ENCODE measurements around the gene OR5C1.
"Not testable (repeated sequence)": the region's sequence is repeated elsewhere in the genome, so short reads cannot be mapped to it uniquely, and the experiment has no call there.

Gene OR5C1

DNA sequence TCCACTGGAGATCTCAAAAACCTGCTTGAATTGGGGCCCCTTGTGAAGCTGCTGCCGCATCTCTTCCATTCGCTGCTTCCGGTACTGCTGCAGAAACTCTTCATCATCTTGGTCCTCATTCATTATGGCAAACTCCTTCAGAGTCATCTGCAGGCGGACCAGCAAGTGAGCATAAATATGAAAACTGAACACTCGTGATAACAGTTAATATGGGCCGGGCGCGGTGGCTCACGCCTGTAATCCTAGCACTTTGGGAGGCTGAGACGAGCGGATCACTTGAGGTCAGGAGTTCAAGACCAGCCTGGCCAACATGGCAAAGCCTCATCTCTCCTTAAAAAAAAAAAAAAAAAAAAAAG, 31.7 kb downstream of the OR5C1 start:
- no peak for DNase-seq
- H3K4me1 Mint-ChIP-seq: peaks cover 57% of the 10 kb centered on the region
- peaks cover 51% of the 10 kb centered on the region for H3K36me3 Mint-ChIP-seq
- H3K27ac Mint-ChIP-seq: peak overlapping the region; percentile 2
- CTCF ChIA-PET: interaction anchor here (1.1 kb wide), 1 partner anchor 84 kb away, joined by 3 read pairs; no protein-coding TSS in a partner anchor
- no peaks in the 10 kb centered on the region for H3K9me3 Mint-ChIP-seq
- H3K4me3 Mint-ChIP-seq: no peak overlapping the region
- H3K27me3 Mint-ChIP-seq: no peaks in the 10 kb centered on the region

DNA sequence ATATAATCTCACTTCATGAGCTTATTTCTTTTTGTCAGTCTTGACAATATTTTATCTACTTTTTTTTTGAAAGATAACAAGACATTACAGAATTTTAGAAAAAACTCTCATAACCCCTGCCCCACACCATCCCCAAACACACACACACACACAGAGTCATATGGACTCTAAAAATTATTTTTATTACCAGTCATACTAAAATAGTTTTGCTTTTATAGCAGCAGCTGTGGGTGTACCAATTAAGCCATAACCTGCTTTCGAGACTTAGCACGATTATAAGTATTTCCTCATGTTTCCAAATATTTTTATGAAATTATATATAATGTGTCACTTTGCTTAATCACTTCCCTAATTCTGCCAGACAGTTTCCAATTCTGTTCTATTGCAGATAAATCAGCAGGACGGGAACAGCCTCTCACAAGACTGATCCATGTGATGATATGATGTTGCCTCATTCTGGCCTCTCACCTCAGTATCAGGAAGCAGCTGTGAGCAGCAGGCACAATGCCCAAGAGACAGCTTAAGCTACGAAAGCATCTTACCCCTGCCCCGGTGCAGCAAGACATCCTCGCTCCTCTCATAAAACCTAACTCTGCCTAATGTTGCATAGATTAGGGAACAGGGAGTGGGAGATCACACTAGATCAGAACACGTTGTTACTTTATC, 32.7 kb downstream of the OR5C1 start:
- peaks cover 49% of the 10 kb centered on the region for H3K36me3 Mint-ChIP-seq

DNA sequence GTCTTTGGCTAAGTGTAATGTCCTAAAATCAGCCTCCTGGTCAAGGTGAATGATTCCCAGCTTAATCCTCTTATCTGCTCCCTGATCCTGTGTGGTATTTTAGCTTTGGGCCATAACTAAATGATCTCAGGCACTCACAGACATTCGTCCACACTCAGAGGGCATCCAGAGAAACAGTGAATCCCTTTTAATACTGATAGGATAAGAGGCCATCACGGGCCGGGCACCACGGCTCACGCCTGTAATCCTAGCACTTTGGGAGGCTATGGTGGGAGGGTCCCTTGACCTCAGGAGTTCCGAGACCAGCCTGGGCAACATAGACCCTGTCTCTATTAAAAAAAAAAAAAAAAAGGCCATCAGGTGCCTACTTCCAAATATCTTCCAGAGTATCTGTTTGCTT, 33.3 kb downstream of the OR5C1 start:
- Mint-ChIP-seq H3K4me3 (no peak overlapping the region), H3K27me3 (no peaks in the 10 kb centered on the region), H3K4me1 (peaks cover 56% of the 10 kb centered on the region), H3K9me3 (no peaks in the 10 kb centered on the region), H3K27ac (peak overlapping the region; percentile 61), H3K36me3 (peaks cover 49% of the 10 kb centered on the region)
- CTCF ChIA-PET: no interaction called here
- no peak for DNase-seq

More for the DNA sequence above, 32.7 kb downstream of the OR5C1 start:
- H3K27me3 Mint-ChIP-seq: no peaks in the 10 kb centered on the region
- no peaks in the 10 kb centered on the region for H3K9me3 Mint-ChIP-seq
- CTCF ChIA-PET: interaction anchor here (1.1 kb wide), 1 partner anchor 83 kb away, joined by 3 read pairs; no protein-coding TSS in a partner anchor
- H3K4me3 Mint-ChIP-seq: no peak overlapping the region
- H3K27ac Mint-ChIP-seq: peak overlapping the region; percentile 61
- DNase-seq: no peak
- peaks cover 56% of the 10 kb centered on the region for H3K4me1 Mint-ChIP-seq

- Mint-ChIP-seq H3K4me1 (peaks cover 57% of the 10 kb centered on the region), H3K9me3 (no peaks in the 10 kb centered on the region), H3K27ac (no peak overlapping the region), H3K36me3 (peaks cover 49% of the 10 kb centered on the region), H3K4me3 (no peak overlapping the region), H3K27me3 (no peaks in the 10 kb centered on the region)
- no peak for DNase-seq
- CTCF ChIA-PET: interaction anchor here (1.2 kb wide), 1 partner anchor 13 kb away, joined by 4 read pairs; no protein-coding TSS in a partner anchor
Observed at GRCh38 chr9:122822938-122823337, 34.2 kb downstream of the OR5C1 start.

DNA sequence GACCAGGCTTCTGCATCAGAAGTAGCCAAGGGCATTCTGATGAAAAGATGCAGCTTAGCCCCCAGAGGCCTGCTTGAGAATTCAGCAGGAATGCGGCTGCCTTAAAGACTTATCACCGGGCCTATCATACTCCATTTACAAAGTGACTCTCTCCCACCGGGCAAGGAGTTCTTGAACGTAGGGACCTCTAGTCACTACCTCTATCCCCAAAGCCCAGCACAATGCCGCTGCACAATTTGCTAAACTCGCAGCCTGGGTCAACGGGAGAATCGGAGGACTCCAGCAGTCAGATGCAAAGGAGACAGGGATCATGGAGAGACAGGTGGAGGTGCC, 39.0 kb downstream of the OR5C1 start:
- Mint-ChIP-seq H3K27ac (peak overlapping the region; percentile 95), H3K36me3 (peaks cover 22% of the 10 kb centered on the region)

GRCh38 chr9:122828965-122829284, 40.2 kb downstream of the OR5C1 start:
- H3K36me3 Mint-ChIP-seq: peaks cover 17% of the 10 kb centered on the region
- H3K4me1 Mint-ChIP-seq: peaks cover 40% of the 10 kb centered on the region
- CTCF ChIA-PET: interaction anchor here (0.8 to 1.4 kb wide), 2 partner anchors 9 to 18 kb away, joined by 3 read pairs; no protein-coding TSS in a partner anchor
- not testable (repeated sequence) for DNase-seq, H3K27me3 Mint-ChIP-seq, H3K9me3 Mint-ChIP-seq
- peak overlapping the region; percentile 99 for H3K4me3 Mint-ChIP-seq
- H3K27ac Mint-ChIP-seq: peak overlapping the region; percentile 95

More for the DNA sequence above, 39.0 kb downstream of the OR5C1 start:
- Mint-ChIP-seq H3K4me3 (peak overlapping the region; percentile 99), H3K4me1 (peaks cover 43% of the 10 kb centered on the region), H3K27me3 (no peaks in the 10 kb centered on the region), H3K9me3 (no peaks in the 10 kb centered on the region)
- CTCF ChIA-PET: interaction anchor here (1.4 kb wide), 1 partner anchor 10 kb away, joined by 3 read pairs; no protein-coding TSS in a partner anchor
- no peak for DNase-seq

DNA sequence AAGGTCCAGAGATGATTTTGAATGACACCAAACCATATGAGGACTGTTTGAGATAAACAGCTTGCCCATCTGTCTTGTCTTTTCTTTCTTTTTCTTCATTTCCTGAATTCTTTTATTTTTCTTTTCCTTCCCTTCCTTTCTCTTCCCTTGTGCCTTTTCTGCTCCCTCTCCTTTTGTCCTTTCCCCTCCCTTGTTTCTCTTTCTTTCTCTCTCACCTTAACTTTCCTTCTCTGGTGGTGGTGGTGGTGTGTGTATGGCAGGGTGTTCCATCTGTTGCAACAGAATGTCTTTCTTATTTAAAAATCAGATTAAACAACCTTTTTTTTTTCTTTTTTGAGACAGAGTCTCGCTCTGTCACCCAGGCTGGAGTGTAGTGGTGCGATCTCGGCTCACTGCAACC, 43.5 kb downstream of the OR5C1 start:
- Mint-ChIP-seq H3K4me1 (peaks cover 31% of the 10 kb centered on the region), H3K36me3 (no peaks in the 10 kb centered on the region), H3K27ac (no peak overlapping the region), H3K4me3 (no peak overlapping the region), H3K9me3 (no peaks in the 10 kb centered on the region), H3K27me3 (no peaks in the 10 kb centered on the region)
- DNase-seq: no peak
- CTCF ChIA-PET: no interaction called here

DNA sequence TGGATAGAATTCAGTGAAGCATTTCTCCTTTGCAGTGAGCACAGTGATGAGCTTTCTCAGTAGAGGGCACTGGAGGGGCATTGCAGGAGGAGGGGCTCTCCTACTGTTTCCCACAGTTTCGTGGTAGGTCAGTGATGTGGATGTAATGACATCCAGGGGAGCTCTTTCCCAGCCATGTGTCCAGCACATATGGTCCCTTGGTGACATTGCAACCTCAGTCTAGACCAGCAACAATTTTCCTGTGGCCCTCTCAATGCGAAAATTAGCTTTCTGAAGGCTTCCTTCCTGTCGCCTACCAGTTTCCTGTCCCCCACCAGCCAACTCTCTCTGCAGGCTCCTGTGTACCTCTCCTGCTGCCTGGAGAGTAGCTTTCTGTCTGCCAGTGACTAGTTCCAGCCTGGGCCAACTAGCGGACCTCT, 46.6 kb downstream of the OR5C1 start:
- Mint-ChIP-seq H3K9me3 (no peaks in the 10 kb centered on the region), H3K4me1 (peaks cover 26% of the 10 kb centered on the region), H3K4me3 (peak overlapping the region; percentile 29), H3K27me3 (peaks cover 8% of the 10 kb centered on the region), H3K36me3 (no peaks in the 10 kb centered on the region), H3K27ac (peak overlapping the region; percentile 84)
- CTCF ChIA-PET: interaction anchor here (0.6 to 1.8 kb wide), 14 partner anchors 11 to 156 kb away, joined by 3 to 10 read pairs (median 4); partner anchors contain the start of gene ZBTB26
- peak; percentile 57 for DNase-seq

- CTCF ChIA-PET: interaction anchor here (1.3 kb wide), 1 partner anchor 9 kb away, joined by 3 read pairs; the partner anchor contains the start of gene PDCL
Observed at GRCh38 chr9:122837266-122837850, 48.6 kb downstream of the OR5C1 start.

DNA sequence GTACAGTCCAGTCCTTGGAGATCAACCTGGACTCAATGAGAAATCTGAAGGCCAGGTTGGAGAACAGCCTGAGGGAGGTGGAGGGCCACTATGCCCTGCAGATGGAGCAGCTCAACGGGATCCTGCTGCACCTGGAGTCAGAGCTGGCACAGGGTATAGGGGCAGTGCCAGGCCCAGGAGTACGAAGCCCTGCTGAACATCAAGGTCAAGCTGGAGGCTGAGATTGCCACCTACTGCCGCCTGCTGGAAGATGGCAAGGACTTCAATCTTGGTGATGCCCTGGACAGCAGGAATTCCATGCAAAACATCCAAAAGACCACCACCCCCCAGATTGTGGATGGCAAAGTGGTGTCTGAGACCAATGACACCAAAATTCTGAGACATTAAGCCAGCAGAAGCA, 49.7 kb downstream of the OR5C1 start:
- not testable (repeated sequence) for H3K4me3 Mint-ChIP-seq, H3K27ac Mint-ChIP-seq, H3K36me3 Mint-ChIP-seq, H3K27me3 Mint-ChIP-seq, DNase-seq, H3K9me3 Mint-ChIP-seq
- H3K4me1 Mint-ChIP-seq: peaks cover 22% of the 10 kb centered on the region
- CTCF ChIA-PET: interaction anchor here (1.0 to 1.3 kb wide), 2 partner anchors 8 to 10 kb away, joined by 3 read pairs; partner anchors contain the start of gene PDCL

More at GRCh38 chr9:122837266-122837850, 48.6 kb downstream of the OR5C1 start:
- Mint-ChIP-seq H3K4me3 (no peak overlapping the region), H3K9me3 (no peaks in the 10 kb centered on the region), H3K4me1 (peaks cover 24% of the 10 kb centered on the region), H3K27ac (no peak overlapping the region), H3K27me3 (peaks cover 8% of the 10 kb centered on the region), H3K36me3 (no peaks in the 10 kb centered on the region)
- no peak for DNase-seq

Data from activated naive CD4-positive, alpha-beta T cell treated with anti-CD3 and anti-CD28 coated beads, Interleukin-2, amount 10 ng/mL, durations not matched to agents 7 days and 5 days (primary cell).